Thyroid gland (tissue), 4 donors: ENCODE results near the gene PANK2. TPM values are rescaled to one million over a fixed set of nuclear protein-coding genes. Genes with fewer than 3 reads are reported as not detected.

Source experiments
- DNase-seq, 2 donors: peaks; one replicate each; pipeline ENCODE4 v3.0.0-alpha.2; 2019
- H3K27ac ChIP-seq, 3 donors: fragments of 200-600 bp; sonication (generic); 1 replicate in 2 of 3; 2 replicates in 1 of 3; pipeline ENCODE4 v1.5.1; 2016 to 2019; ENCODE audit warnings: mild to moderate bottlenecking in 1 of 3, moderate library complexity in 1 of 3
- H3K27me3 ChIP-seq: fragments of 200-600 bp; sonication (generic); one replicate; pipeline ENCODE4 v1.5.1; 2019
- H3K36me3 ChIP-seq, 2 donors: fragments of 200-600 bp; sonication (generic); one replicate each; pipeline ENCODE4 v1.5.1; 2016 to 2019
- H3K4me1 ChIP-seq, 2 donors: fragments of 200-600 bp; sonication (generic); one replicate each; pipeline ENCODE4 v1.5.1; 2017 to 2019
- H3K4me3 ChIP-seq, 3 donors: fragments of 200-600 bp; sonication (generic); replicated peaks in 1 of 3; 1 replicate in 2 of 3; 2 replicates in 1 of 3; pipeline ENCODE4 v1.5.1; 2016; ENCODE audit warnings: mild to moderate bottlenecking in 1 of 3
- H3K9me3 ChIP-seq: fragments of 200-600 bp; sonication (generic); one replicate; pipeline ENCODE4 v1.5.1; 2017
- POLR2A ChIP-seq, 2 donors: fragments of 450-650 bp; IDR thresholded peaks; one replicate each; pipeline ENCODE4 v1.6.1; 2017; ENCODE audit warnings: antibody characterized with exemption in 2 of 2, mild to moderate bottlenecking in 2 of 2, moderate library complexity in 1 of 2
- WGBS, 2 donors: methylation state at CpG; one replicate each; pipeline ENCODE4 v1.1.5; 2017; 5-methylcytosine and 5-hydroxymethylcytosine counted together
- intact Hi-C: fragments of 100-400 bp; cut with DNase I; formaldehyde crosslinking; loops from one replicate; pipeline ENCODE4 v1.15.1; 2023
- total RNA-seq, 4 donors: library from RNA; depleted of rRNA; stranded (reverse); fragments of >200 nt; gene quantifications; one replicate each; pipeline ENCODE4 v1.2.3, GENCODE V29; 2016
- TF ChIP-seq, protein P1 (sequence below), 6 experiments: fragments of 200-600 bp in 3 of 6; fragments of 450-650 bp in 3 of 6; sonication (generic) in 3 of 6; IDR thresholded peaks; one replicate each; pipeline ENCODE4 v1.5.1; 2016 to 2019; ENCODE audit warnings: antibody characterized with exemption in 6 of 6, mild to moderate bottlenecking in 2 of 6, inconsistent platforms in 1 of 6, moderate library complexity in 1 of 6

The PANK2 gene
- total RNA-seq, 4 donors from 2014 or later: 52.3 to 63.4 (median 61.4) TPM

DNA sequence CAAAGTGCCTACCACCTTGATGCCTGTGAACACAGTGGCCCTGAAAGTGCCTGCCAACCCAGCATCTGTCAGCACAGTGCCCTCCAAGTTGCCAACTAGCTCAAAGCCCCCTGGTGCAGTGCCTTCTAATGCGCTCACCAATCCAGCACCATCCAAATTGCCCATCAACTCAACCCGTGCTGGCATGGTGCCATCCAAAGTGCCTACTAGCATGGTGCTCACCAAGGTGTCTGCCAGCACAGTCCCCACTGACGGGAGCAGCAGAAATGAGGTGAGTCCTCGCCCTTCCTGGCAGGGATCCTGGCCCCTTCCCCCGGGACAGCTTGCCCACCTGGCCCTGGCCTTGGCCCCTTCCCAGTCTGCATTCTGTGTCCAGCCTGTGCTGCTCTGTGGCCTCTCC, 24.7 kb upstream of the PANK2 start:
- H3K4me3 ChIP-seq: no peak overlapping the region
- no peak overlapping the region for H3K27ac ChIP-seq
- H3K9me3 ChIP-seq: no peaks in the 10 kb centered on the region
- intact Hi-C loops: no loop called here
- TF ChIP-seq POLR2A (IDR thresholded peaks at IDR 0.05): no peak
- TF ChIP-seq, protein P1, sequence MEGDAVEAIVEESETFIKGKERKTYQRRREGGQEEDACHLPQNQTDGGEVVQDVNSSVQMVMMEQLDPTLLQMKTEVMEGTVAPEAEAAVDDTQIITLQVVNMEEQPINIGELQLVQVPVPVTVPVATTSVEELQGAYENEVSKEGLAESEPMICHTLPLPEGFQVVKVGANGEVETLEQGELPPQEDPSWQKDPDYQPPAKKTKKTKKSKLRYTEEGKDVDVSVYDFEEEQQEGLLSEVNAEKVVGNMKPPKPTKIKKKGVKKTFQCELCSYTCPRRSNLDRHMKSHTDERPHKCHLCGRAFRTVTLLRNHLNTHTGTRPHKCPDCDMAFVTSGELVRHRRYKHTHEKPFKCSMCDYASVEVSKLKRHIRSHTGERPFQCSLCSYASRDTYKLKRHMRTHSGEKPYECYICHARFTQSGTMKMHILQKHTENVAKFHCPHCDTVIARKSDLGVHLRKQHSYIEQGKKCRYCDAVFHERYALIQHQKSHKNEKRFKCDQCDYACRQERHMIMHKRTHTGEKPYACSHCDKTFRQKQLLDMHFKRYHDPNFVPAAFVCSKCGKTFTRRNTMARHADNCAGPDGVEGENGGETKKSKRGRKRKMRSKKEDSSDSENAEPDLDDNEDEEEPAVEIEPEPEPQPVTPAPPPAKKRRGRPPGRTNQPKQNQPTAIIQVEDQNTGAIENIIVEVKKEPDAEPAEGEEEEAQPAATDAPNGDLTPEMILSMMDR (IDR thresholded peaks at IDR 0.05): no peak
- H3K36me3 ChIP-seq: peaks cover 68 to 74% of the 10 kb centered on the region in 2 donors
- H3K4me1 ChIP-seq: no peaks in the 10 kb centered on the region
- no peaks in the 10 kb centered on the region for H3K27me3 ChIP-seq
- peak in 1 of 2 donors; percentile 6 for DNase-seq
- WGBS, 2 donors: 90 to 92% methylated on average over 2 of the region's 5 CpGs

DNA sequence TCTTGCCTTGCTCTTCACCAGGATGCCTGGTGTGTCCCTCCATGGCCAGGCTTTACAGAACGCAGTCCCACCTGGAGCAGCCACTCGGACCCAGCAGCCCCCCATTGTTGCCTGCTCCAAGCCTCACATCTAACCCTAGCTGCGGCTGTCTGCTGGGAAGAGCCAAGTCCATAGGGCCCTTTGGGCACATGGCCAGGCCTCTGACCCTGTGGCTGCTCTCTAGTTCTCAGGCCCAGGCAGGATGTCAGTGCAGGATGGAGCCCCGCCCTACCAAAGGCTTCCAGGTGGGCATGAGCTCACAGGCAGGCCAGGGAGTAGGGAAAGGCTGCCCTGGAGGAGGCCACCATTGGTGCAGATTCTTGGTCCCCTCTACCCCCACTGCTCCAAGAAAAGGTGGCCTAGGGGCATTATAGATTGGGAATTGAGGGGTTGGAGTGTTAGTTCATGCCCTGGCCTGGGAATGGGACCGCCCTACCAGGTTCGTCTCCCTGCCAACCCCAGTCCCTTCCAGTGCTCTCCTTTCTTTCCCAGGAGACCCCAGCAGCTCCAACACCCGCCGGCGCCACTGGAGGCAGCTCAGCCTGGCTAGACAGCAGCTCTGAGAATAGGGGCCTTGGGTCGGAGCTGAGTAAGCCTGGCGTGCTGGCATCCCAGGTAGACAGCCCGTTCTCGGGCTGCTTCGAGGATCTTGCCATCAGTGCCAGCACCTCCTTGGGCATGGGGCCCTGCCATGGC, 23.9 kb upstream of the PANK2 start:
- 97 to 100% methylated on average over 7 to 14 of the region's 14 CpGs for WGBS, 2 donors
- no peak overlapping the region for H3K27ac ChIP-seq
- H3K27me3 ChIP-seq: no peaks in the 10 kb centered on the region
- H3K9me3 ChIP-seq: no peaks in the 10 kb centered on the region
- intact Hi-C loops: no loop called here
- H3K4me3 ChIP-seq: no peak overlapping the region
- peaks cover 64 to 72% of the 10 kb centered on the region in 2 donors for H3K36me3 ChIP-seq
- TF ChIP-seq POLR2A (IDR thresholded peaks at IDR 0.05): no peak
- TF ChIP-seq, protein P1 (IDR thresholded peaks at IDR 0.05): no peak
- DNase-seq: no peak
- H3K4me1 ChIP-seq: no peaks in the 10 kb centered on the region

DNA sequence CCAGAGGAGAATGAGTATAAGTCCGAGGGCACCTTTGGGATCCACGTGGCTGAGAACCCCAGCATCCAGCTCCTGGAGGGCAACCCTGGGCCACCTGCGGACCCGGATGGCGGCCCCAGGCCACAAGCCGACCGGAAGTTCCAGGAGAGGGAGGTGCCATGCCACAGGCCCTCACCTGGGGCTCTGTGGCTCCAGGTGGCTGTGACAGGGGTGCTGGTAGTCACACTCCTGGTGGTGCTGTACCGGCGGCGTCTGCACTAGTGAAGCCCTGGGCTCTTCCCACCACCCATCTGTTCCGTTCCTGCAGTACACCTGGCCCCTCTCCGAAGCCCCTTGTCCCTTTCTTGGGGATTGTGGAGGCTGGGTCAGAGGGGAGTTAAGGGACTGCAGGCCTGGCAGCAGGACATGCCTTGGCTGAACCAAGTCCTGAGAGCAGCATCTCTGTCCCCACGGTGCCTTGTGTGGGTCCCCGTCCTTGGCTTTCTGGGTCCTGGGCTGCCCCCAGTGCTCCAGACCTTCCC, 23.2 kb upstream of the PANK2 start:
- intact Hi-C loops: no loop called here
- Histone ChIP-seq H3K27me3 (no peaks in the 10 kb centered on the region), H3K4me1 (no peaks in the 10 kb centered on the region), H3K9me3 (no peaks in the 10 kb centered on the region), H3K27ac (no peak overlapping the region), H3K36me3 (peaks cover 61 to 66% of the 10 kb centered on the region in 2 donors), H3K4me3 (no peak overlapping the region)
- no peak for DNase-seq
- TF ChIP-seq, protein P1 (IDR thresholded peaks at IDR 0.05): no peak
- TF ChIP-seq POLR2A (IDR thresholded peaks at IDR 0.05): no peak
- 93 to 100% methylated on average over 1 to 14 of the region's 14 CpGs for WGBS, 2 donors

DNA sequence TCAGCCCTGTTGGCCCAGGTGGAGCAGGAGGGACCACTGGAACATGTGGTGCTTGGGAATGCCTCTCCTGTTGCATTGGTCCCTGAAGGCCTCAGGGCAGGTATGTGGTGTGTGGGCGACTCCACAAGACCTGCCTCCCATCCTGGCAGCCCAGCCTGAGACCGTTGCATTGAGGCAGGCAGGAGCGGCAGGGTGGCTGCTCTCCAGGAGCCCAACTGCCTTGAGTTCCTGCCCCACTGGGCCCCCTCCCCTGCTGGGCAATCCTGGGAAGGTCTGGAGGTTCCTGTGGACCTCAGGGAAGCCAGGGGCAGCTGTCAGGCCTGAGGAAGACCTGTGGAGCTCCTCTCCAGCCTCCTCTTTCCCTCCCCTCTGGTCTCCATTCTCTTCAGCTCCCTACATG, 22.7 kb upstream of the PANK2 start:
- Histone ChIP-seq H3K9me3 (no peaks in the 10 kb centered on the region), H3K4me1 (no peaks in the 10 kb centered on the region), H3K4me3 (no peak overlapping the region), H3K36me3 (peaks cover 56 to 60% of the 10 kb centered on the region in 2 donors), H3K27me3 (no peaks in the 10 kb centered on the region), H3K27ac (no peak overlapping the region)
- TF ChIP-seq POLR2A (IDR thresholded peaks at IDR 0.05): no peak
- TF ChIP-seq, protein P1 (IDR thresholded peaks at IDR 0.05): no peak
- WGBS, 2 donors: no CpG with 5 or more reads among the region's 3 CpGs
- no peak for DNase-seq
- intact Hi-C loops: no loop called here

DNA sequence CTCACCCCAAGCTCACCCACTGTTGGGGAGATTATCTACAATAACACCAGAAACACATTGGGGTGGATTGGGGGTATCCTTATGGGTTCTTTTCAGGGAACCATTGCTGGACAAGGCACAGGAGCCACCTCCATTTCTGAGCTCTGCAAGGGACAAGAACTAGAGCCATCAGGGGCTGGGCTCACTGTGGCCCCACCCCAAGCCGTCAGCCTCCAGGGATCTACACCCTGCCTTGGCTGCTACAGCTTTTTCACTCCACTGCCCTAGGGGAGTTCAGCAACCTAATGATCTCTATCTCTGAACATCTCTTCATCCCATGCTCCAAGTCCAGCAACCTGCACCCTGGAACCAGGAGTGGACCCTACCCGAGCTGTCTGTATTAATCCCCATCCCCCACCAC, 21.4 kb upstream of the PANK2 start:
- TF ChIP-seq POLR2A (IDR thresholded peaks at IDR 0.05): no peak
- WGBS, 2 donors: 83 to 89% methylated on average over 2 of the region's 2 CpGs

More for the DNA sequence above, 21.4 kb upstream of the PANK2 start:
- peaks cover 43 to 48% of the 10 kb centered on the region in 2 donors for H3K36me3 ChIP-seq
- DNase-seq: no peak
- H3K4me1 ChIP-seq: no peaks in the 10 kb centered on the region
- no peaks in the 10 kb centered on the region for H3K27me3 ChIP-seq
- H3K9me3 ChIP-seq: no peaks in the 10 kb centered on the region
- H3K4me3 ChIP-seq: no peak overlapping the region
- H3K27ac ChIP-seq: no peak overlapping the region
- intact Hi-C loops: no loop called here
